GM19467 (cell line): ENCODE measurements around the gene ERVFRD-1.

Source experiments
- ATAC-seq: cut with Tn5 transposase; IDR thresholded peaks from one replicate; pipeline ENCODE4 v1.9.1; 2021; ENCODE audit warnings: mild to moderate bottlenecking, moderate library complexity; ENCODE audit not compliant: unreplicated experiment

The ERVFRD-1 gene

DNA sequence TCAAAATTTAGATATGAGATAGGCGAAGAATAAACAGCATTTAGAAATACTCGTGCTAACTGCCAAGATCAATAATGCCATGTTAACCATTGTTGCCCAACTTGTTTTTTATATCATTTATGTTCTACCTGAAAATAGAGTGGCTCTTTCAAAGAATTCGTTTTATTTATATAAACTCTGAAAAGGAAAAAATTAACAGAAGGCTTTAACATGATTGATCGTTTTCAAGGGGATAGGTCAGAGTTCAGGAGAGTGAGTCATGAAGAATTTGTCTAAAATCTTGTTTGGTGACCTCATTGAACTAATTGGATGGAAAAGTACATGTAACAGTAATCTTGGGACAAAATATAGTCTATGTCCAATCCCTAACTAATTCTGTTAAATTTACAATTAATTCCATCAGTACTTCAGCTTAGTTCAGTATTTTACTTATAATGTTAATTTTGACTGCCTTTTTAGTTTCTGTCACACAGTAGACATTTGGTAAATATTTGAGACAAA, 56.3 kb downstream of the ERVFRD-1 start:
- ATAC-seq = no peak

- ATAC-seq = no peak
These were observed 56.8 kb downstream of the ERVFRD-1 start for GRCh38 chr6:11054722-11055121.

- no peak for ATAC-seq
These were observed 58.2 kb downstream of the ERVFRD-1 start for GRCh38 chr6:11053307-11053706.
